ENCODE data around the gene IQSEC3.
"Not testable (repeated sequence)": the region's sequence is repeated elsewhere in the genome, so short reads cannot be mapped to it uniquely, and the experiment has no call there.

IQSEC3 gene

DNA sequence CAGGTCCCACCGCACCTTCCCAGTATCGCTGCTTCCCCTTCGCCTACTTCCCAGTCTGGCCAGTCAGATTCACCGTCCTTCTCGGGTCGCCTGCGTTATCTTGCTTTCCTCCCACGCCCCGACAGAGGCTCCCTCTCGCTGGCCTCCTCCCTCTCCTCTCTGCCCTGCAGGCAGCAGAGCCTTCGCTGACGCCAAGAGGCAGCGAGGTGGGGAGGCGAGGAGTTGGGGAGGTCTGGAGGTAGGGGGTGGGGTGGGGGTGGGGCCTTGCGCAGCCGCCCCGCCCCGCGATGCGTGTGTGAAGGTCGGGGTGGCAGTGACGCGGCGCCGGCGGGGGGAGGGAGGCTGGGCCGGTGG, at the start of gene IQSEC3:
TSS of gene IQSEC3 (plus strand) at position 340 of the 354 bp plus-strand sequence. CDS start 116 bp downstream, outside the sequence.
- H3K4me1 Mint-ChIP-seq, H3K36me3 Mint-ChIP-seq, H3K4me3 Mint-ChIP-seq, H3K9me3 Mint-ChIP-seq, H3K27ac Mint-ChIP-seq, ATAC-seq: not testable (repeated sequence)
- H3K27me3 Mint-ChIP-seq = peaks cover 42% of the 10 kb centered on the region

DNA sequence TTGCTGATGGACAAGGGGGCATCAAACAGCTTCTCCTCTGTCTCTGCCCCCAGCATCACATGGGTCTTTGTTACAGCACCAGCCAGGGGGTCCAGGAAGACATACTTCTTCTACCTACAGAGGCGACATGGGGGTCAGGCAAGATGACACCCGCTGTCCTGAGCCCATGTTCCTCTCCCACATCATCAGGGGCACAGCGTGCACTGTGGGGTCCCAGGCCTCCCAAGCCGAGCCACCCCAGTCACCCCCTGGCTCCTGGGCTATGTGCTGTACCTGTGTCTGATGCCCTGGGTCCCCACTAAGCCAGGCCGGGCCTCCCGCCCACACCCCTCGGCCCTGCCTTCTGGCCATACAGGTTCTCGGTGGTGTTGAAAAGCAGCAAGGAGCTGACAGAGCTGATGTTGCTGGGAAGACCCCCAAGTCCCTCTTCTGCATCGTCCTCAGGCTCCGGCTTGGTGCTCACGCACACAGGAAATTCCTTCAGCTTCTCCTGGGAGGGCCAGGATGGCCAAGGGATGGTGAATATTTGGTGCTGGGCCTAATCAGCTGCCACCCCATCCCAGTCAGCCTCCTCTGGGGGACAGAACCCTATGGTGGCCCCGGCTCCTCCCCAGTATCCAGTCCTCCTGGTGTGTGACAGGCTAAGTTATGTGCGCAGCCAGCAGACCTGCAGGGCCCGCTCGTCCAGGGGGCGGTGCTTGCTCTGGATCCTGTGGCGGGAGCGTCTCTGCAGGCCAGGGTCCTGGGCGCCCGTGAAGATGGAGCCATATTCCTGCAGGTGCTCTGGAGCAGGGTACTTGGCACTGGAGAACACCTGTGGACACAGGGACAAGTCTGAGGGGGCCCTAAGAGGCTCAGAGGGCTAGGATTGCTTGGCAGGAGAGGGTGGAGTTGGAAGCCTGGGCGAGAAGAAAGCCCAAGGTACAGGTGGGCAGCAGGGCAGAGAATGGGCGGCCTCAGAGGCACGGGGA, 48.9 kb upstream of the IQSEC3 start:
- peaks cover 27% of the 10 kb centered on the region for H3K36me3 Mint-ChIP-seq
- not testable (repeated sequence) for H3K4me3 Mint-ChIP-seq, H3K9me3 Mint-ChIP-seq, H3K27me3 Mint-ChIP-seq, H3K27ac Mint-ChIP-seq, ATAC-seq
- H3K4me1 Mint-ChIP-seq = peaks cover 13% of the 10 kb centered on the region

DNA sequence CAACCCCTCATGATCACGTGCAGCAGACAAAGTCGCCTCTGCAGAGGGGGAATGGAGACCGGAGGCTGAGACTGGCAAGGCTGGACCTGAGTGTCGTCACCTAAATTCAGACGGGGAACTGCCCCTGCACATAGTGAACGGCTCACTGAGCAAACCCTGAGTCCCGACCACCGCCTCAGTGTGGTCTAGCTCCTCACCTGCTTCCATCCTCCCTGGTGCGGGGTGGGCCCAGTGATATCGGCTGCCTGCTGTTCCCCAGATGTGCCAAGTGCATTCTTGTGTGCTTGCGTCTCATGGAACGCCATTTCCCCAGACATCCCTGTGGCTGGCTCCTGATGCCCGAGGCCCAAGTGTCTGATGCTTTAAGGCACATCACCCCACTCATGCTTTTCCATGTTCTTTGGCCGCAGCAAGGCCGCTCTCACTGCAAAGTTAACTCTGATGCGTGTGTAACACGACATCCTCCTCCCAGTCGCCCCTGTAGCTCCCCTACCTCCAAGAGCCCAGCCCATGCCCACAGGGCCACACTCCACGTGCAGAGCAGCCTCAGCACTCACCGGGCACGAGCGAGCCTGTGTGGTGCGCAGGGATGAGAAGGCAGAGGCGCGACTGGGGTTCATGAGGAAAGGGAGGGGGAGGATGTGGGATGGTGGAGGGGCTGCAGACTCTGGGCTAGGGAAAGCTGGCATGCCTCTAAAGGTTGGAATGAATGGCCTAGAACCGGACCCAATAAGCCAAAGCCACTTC, 47.6 kb upstream of the IQSEC3 start:
- H3K36me3 Mint-ChIP-seq = peaks cover 27% of the 10 kb centered on the region
- H3K27me3 Mint-ChIP-seq, ATAC-seq, H3K9me3 Mint-ChIP-seq, H3K27ac Mint-ChIP-seq, H3K4me3 Mint-ChIP-seq: not testable (repeated sequence)
- peaks cover 17% of the 10 kb centered on the region for H3K4me1 Mint-ChIP-seq

DNA sequence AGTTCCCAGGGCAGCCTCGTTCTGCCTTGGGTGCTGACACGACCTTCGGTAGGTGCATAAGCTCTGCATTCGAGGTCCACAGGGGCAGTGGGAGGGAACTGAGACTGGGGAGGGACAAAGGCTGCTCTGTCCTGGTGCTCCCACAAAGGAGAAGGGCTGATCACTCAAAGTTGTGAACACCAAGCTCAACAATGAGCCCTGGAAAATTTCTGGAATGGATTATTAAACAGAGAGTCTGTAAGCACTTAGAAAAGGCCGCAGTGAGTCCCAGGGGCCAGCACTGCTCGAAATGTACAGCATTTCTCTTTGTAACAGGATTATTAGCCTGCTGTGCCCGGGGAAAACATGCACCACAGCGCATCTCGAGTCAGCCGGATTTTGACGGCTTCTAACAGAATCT, 46.7 kb upstream of the IQSEC3 start:
- peaks cover 27% of the 10 kb centered on the region for H3K36me3 Mint-ChIP-seq
- not testable (repeated sequence) for H3K9me3 Mint-ChIP-seq, H3K27me3 Mint-ChIP-seq, H3K27ac Mint-ChIP-seq, H3K4me3 Mint-ChIP-seq, ATAC-seq
- H3K4me1 Mint-ChIP-seq = peaks cover 17% of the 10 kb centered on the region

DNA sequence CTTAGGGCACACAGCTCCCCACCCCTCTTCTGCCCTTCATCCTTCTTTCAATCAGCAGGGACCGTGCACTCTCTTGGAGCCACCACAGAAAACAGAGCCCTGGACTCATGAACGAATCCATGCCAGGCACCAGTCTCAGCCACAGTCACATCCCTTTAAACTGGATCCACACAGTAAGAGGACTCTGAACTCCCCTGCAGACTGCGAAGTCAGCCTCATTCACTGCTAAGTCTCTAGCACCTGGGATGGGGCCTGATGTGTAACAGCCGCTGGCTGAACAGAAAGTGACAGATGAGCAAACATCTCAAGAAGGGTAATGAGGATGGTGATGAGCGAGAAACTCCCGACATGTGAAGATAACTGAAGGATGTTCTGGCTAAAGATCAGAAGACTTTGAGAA, 45.8 kb upstream of the IQSEC3 start:
- peaks cover 17% of the 10 kb centered on the region for H3K4me1 Mint-ChIP-seq
- no peak overlapping the region for H3K4me3 Mint-ChIP-seq
- H3K27me3 Mint-ChIP-seq = no peaks in the 10 kb centered on the region
- H3K27ac Mint-ChIP-seq = no peak overlapping the region
- no peak for ATAC-seq
- peaks cover 27% of the 10 kb centered on the region for H3K36me3 Mint-ChIP-seq
- no peaks in the 10 kb centered on the region for H3K9me3 Mint-ChIP-seq

DNA sequence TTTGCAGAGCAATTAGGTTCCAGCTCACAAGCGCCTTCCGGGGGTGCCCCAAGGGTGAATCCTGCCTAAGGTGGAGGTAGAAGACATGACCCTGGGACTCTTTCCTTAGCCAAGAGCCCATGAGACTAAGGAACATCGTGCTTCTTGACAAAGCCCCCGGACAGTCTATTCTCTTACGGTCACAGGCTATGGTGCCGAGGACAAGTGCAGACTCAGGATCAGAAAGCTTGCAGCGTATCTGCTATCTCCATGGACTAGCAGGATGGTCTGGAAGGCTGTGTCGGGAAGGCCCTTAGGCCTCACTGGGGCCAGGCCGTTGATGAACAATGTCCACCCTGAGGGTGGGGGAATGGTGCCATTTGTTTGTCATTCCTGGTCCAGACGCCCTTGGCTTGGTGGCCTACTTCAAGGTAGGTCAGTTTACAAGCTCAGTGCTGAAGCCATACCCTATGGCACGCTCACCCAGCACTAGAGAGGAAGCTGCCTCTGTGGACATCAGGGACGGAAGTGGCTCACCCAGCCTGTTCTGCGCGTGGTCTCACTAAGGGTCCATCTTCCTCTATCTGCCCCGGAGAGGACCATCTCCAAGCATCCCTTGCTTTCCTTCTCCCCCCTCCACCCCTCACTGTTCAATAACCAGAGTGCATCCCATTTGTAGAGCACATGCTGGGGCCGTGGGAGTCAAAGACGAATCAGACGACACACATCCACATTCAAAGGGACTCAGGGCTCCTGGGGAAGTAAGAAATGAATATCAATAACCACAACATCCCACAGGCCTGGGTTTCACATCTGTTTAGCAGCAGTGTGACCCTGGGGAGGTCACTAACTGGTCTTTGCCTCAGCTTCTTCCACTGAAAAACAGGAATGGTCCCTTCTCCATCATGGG, 45.0 kb upstream of the IQSEC3 start:
- H3K27ac Mint-ChIP-seq = peak overlapping the region; percentile 9

DNA sequence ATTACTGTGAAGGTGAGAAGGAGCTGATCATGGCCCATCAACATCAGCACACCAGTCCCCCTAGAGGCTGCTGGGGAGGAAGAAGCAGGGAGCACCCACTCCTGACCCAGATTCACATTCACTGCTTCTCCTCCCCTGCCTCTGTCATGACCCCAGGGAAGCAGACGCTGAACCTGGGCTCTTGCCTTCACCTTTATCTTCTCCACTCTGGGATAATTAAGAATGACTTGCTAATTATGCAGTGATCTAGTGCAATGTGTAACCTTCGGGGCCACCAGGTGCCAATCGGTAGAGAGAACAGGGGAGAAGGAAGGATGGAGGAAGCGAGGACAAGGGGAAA, 44.4 kb upstream of the IQSEC3 start:
- Mint-ChIP-seq H3K9me3 (no peaks in the 10 kb centered on the region), H3K36me3 (peaks cover 27% of the 10 kb centered on the region), H3K4me1 (peaks cover 17% of the 10 kb centered on the region), H3K27me3 (no peaks in the 10 kb centered on the region), H3K4me3 (no peak overlapping the region), H3K27ac (peak overlapping the region; percentile 9)
- no peak for ATAC-seq

More for the DNA sequence above, 45.0 kb upstream of the IQSEC3 start:
- peak; percentile 97 for ATAC-seq
- Mint-ChIP-seq H3K4me1 (peaks cover 17% of the 10 kb centered on the region), H3K36me3 (peaks cover 27% of the 10 kb centered on the region), H3K27me3 (no peaks in the 10 kb centered on the region), H3K4me3 (no peak overlapping the region), H3K9me3 (no peaks in the 10 kb centered on the region)

DNA sequence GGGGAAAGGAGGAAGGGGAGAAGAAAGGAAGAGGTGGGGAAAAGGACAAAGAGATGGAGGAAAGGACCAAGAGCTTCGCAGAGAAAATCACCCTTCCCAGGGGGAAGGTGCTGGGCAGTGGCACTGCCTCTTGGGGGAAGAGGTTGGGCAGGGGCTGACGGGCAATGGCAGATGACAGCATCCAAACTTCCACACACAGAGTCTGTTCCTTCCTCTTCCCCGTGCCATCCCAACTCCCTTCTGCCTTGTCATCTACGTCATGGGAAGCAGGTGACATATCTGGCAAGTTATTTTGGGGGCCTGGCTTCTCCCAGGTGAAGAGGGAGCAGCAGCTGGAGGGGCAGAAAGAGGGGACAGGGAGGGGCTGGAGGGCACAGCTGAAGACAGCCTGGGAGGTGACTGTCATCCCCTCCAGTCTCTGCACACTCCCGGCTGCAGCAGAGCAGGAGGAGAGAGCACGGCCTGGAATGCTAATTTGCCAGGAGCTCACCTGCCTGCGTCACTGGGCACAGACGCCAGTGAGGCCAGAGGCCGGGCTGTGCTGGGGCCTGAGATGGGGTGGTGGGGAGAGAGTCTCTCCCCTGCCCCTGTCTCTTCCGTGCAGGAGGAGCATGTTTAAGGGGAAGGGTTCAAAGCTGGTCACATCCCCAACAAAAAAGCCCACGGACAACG, 43.9 kb upstream of the IQSEC3 start:
- no peak overlapping the region for H3K4me3 Mint-ChIP-seq
- H3K27me3 Mint-ChIP-seq = no peaks in the 10 kb centered on the region
- ATAC-seq = no peak
- H3K4me1 Mint-ChIP-seq = peaks cover 17% of the 10 kb centered on the region
- no peaks in the 10 kb centered on the region for H3K9me3 Mint-ChIP-seq
- H3K27ac Mint-ChIP-seq = peak overlapping the region; percentile 9
- H3K36me3 Mint-ChIP-seq = peaks cover 27% of the 10 kb centered on the region

DNA sequence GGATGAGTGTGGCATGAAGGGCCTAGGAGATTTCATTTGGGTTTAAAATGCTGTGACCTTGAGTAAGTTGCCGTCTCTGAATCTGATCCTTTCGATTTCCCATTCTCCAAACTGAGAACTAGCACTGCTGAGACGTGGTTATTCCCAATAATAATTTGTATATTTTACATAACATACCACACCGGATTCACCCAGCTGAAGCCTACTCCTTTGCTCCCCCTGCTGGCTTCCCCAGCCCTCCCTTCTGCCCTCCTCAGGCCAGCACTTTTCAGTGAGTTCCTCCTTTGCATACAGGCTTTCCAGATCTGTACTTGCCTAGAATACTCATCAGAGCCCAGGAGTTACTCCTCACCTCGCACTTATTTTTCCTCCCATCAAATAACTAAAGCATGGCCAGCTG, 38.7 kb upstream of the IQSEC3 start:
- not testable (repeated sequence) for H3K36me3 Mint-ChIP-seq, H3K4me1 Mint-ChIP-seq

DNA sequence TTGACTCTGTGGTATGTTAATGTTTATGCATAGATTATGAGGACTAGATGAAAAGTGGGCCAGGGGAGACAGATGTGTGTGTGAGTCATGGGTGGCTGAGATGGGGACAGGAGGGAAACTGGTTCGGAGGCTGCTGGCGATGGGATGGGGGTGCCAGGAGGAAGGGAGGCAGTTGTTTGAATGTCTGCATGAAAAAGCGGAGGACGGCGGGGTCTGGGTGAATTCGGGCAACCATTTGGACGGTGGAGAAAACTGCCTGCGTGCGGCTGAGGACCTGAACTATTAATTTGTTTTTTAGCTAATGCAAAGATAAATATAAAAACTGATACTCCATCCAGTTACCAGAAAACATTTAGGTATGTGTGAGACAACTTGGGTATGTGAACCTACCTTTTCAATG, 27.8 kb upstream of the IQSEC3 start:
- not testable (repeated sequence) for H3K4me1 Mint-ChIP-seq, ATAC-seq, H3K36me3 Mint-ChIP-seq, H3K27ac Mint-ChIP-seq, H3K9me3 Mint-ChIP-seq, H3K4me3 Mint-ChIP-seq, H3K27me3 Mint-ChIP-seq

More for the DNA sequence above, 38.7 kb upstream of the IQSEC3 start:
- not testable (repeated sequence) for H3K9me3 Mint-ChIP-seq, H3K27ac Mint-ChIP-seq, H3K27me3 Mint-ChIP-seq, ATAC-seq, H3K4me3 Mint-ChIP-seq

DNA sequence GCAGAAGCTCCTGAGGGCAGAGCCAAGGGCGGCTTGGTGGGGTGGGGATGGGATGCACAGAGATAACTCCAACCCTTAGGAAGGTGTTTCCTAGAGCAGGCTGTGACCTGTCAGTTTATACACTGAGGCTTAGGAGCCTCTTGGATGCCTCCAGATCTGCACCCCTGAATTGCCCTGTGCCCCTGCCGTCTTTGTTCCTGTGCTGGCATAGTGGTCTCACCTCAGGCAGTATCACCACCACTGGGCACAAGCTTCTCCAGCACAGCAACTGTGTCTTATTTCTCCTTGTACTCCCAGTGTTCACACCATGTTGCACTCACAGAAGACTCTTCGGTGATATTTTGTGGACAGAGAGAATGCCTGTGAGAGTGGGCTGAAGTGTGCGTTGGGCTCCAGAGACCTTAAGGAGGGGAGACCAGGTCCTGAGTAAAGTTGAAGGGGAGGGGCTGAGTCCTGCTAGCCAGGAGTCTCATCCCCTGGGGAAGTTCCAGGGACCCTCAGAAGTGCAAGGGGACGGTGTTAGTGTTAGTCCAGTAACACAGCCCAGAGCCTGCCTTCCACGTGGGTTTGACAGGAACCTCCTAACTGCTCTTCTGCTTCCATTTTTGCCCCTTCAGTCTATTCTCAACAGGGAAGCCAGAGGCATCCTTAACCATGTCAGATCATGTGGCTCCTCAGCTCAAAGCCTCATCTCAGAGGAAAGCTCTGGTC, 26.9 kb upstream of the IQSEC3 start:
- not testable (repeated sequence) for H3K27me3 Mint-ChIP-seq, H3K4me1 Mint-ChIP-seq, H3K27ac Mint-ChIP-seq, H3K9me3 Mint-ChIP-seq, ATAC-seq, H3K4me3 Mint-ChIP-seq, H3K36me3 Mint-ChIP-seq

DNA sequence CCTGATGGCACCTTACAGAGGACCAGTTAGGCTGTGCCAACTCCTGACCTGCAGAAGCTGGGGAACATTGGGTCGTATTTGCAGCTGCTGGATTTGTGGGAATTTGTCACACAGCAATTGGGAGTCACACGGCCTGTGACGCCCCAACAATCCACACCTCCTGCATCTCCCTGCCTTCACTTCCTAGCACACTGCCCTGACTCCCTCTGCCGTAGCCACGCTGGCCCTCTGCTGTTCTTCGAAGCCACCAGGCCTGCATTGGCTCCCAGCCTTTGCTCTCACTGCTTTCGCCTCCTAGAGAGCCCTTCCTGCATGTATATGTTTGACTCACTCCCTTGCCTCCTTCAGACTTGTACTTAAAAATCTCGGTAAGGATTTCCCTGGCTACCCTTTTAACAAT, 22.2 kb upstream of the IQSEC3 start:
- H3K36me3 Mint-ChIP-seq, H3K4me1 Mint-ChIP-seq, H3K27ac Mint-ChIP-seq, H3K4me3 Mint-ChIP-seq, ATAC-seq, H3K9me3 Mint-ChIP-seq: not testable (repeated sequence)
- H3K27me3 Mint-ChIP-seq = peaks cover 53% of the 10 kb centered on the region

DNA sequence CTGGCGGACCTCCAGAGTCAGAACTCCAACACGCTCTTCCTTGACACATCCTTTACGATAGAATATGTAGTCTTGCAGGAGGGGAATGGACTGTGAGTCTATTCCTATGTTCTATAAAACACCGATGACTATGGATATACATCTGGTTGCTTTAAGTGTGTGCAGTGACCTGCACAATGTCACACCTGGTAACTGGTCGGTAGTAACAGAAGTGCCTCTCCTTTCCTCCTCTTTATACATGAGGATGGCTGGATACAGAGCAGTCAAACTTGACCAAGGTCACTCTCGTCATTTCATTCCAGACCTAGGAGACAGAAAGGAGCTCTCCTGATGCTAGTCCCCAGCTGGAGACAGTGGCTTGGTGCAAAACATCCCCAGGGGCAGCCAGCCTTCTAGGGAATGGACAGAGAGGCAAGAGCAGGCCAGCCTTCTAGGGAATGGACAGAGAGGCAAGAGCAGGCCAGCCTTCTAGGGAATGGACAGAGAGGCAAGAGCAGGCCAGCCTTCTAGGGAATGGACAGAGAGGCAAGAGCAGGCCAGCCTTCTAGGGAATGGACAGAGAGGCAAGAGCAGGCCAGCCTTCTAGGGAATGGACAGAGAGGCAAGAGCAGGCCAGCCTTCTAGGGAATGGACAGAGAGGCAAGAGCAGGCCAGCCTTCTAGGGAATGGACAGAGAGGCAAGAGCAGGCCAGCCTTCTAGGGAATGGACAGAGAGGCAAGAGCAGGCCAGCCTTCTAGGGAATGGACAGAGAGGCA, 21.2 kb upstream of the IQSEC3 start:
- H3K4me3 Mint-ChIP-seq, H3K27ac Mint-ChIP-seq, H3K4me1 Mint-ChIP-seq, H3K9me3 Mint-ChIP-seq, H3K36me3 Mint-ChIP-seq: not testable (repeated sequence)
- ATAC-seq = peak; percentile 38
- peaks cover 58% of the 10 kb centered on the region for H3K27me3 Mint-ChIP-seq

DNA sequence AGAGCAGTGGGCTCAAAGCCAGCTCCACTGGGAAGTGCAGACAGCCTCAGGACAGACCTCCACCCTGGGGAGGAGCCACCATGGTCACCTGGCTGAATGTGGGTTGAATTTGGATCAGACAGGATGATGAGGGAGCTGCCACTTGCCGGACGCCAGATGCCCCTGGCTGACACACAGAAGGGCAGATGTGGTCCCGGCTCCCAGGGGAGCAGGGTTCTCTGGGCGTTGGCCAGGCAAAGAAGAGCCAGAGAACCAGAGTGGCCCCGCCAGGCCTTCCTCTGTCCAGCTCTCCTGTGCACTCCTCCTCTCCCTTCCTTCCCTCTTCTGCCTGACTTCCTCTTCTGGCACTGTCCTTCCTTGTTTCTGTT, 20.6 kb upstream of the IQSEC3 start:
- not testable (repeated sequence) for H3K9me3 Mint-ChIP-seq, H3K4me1 Mint-ChIP-seq, H3K36me3 Mint-ChIP-seq, H3K4me3 Mint-ChIP-seq, H3K27ac Mint-ChIP-seq
- ATAC-seq = peak; percentile 52
- peaks cover 59% of the 10 kb centered on the region for H3K27me3 Mint-ChIP-seq

Data from stimulated activated memory B cell treated with anti-CD40 and anti-IgM and Interleukin-4, amounts not matched to agents 10 μg/mL and 1 μg/mL and 100 μg/mL, for 72 hours (primary cell).